GM06990 (cell line): ENCODE data around the gene MICAL3.
A peak's percentile ranks its signal among the peaks of the same experiment; 100 is the strongest.

Experiments
- DNase-seq: peaks from one replicate; pipeline ENCODE4 v3.0.0-alpha.2; 2011; ENCODE audit not compliant: insufficient read length; ENCODE audit errors: extremely low read depth
- H3K27me3 ChIP-seq: replicated peaks from 2 replicates; pipeline ENCODE4 v1.6.0; 2011; ENCODE audit warnings: low read length; ENCODE audit not compliant: control insufficient read depth, insufficient read depth
- H3K36me3 ChIP-seq: 2 replicates; pipeline ENCODE4 v1.5.1; 2011; ENCODE audit warnings: low read length; ENCODE audit not compliant: control insufficient read depth, insufficient read depth
- H3K4me3 ChIP-seq: replicated peaks from 2 replicates; pipeline ENCODE4 v1.5.1; 2011; ENCODE audit warnings: low read depth, mild to moderate bottlenecking, control low read depth, low read length
- CTCF ChIP-seq: IDR thresholded peaks from 2 replicates; pipeline ENCODE4 v1.5.1; 2011; ENCODE audit warnings: low read length, control low read depth, mild to moderate bottlenecking, inconsistent platforms; ENCODE audit not compliant: insufficient read depth, poor library complexity, severe bottlenecking

Gene MICAL3

GRCh38 chr22:17772958-17773605, 251.3 kb downstream of the MICAL3 start:
- DNase-seq, result no peak
- peaks cover 1% of the 10 kb centered on the region for H3K36me3 ChIP-seq
- peak overlapping the region; percentile 69 for H3K4me3 ChIP-seq
- no peak for TF ChIP-seq CTCF
- H3K27me3 ChIP-seq, result no peaks in the 10 kb centered on the region

GRCh38 chr22:17772249-17772957, 252.0 kb downstream of the MICAL3 start:
- no peaks in the 10 kb centered on the region for H3K27me3 ChIP-seq
- DNase-seq, result no peak
- peak overlapping the region; percentile 69 for H3K4me3 ChIP-seq
- H3K36me3 ChIP-seq, result peaks cover 1% of the 10 kb centered on the region
- TF ChIP-seq CTCF, result no peak

GRCh38 chr22:17770180-17771077, 253.9 kb downstream of the MICAL3 start:
- Histone ChIP-seq H3K4me3 (no peak overlapping the region), H3K36me3 (peaks cover 1% of the 10 kb centered on the region), H3K27me3 (no peaks in the 10 kb centered on the region)
- no peak for TF ChIP-seq CTCF
- DNase-seq, result no peak

GRCh38 chr22:17769716-17770082, 254.7 kb downstream of the MICAL3 start:
- no peak for DNase-seq
- Histone ChIP-seq H3K27me3 (no peaks in the 10 kb centered on the region), H3K4me3 (no peak overlapping the region), H3K36me3 (peaks cover 1% of the 10 kb centered on the region)
- TF ChIP-seq CTCF, result no peak

GRCh38 chr22:17769013-17769715, 255.2 kb downstream of the MICAL3 start:
- no peak overlapping the region for H3K4me3 ChIP-seq
- no peak for DNase-seq
- no peak for TF ChIP-seq CTCF
- peaks cover 1% of the 10 kb centered on the region for H3K36me3 ChIP-seq
- no peaks in the 10 kb centered on the region for H3K27me3 ChIP-seq
